ENCODE results near the gene COL24A1. TPM values are rescaled to one million over a fixed set of nuclear protein-coding genes. Genes with fewer than 3 reads are reported as not detected.

Gene COL24A1
- total and polyA plus RNA-seq, 7 donors, result under 0.01 to 8.6 (median 6.7) TPM; not detected in 1

GRCh38 chr1:86146566-86146965 lies 10.0 kb downstream of the COL24A1 start:
- H3K4me3 ChIP-seq, result no peak overlapping the region
- no peaks in the 10 kb centered on the region for H3K27me3 ChIP-seq
- WGBS, 2 donors, result 67 to 81% methylated on average over 2 of the region's 2 CpGs
- H3K9me3 ChIP-seq, result no peaks in the 10 kb centered on the region
- H3K27ac ChIP-seq, result no peak overlapping the region
- no peak for DNase-seq
- TF ChIP-seq POLR2AphosphoS5 (IDR thresholded peaks at IDR 0.05) (no peak), POLR2A (IDR thresholded peaks at IDR 0.05) (no peak), CTCF (IDR thresholded peaks at IDR 0.05) (no peak), EP300 (IDR thresholded peaks at IDR 0.05) (no peak)
- H3K36me3 ChIP-seq, result no peaks in the 10 kb centered on the region
- intact Hi-C loops (cut with DNase I), result no loop called here
- H3K4me1 ChIP-seq, result no peaks in the 10 kb centered on the region

- H3K4me3 ChIP-seq, result no peak overlapping the region
- DNase-seq, result no peak
- no peaks in the 10 kb centered on the region for H3K27me3 ChIP-seq
- H3K9me3 ChIP-seq, result no peaks in the 10 kb centered on the region
- intact Hi-C loops (cut with DNase I), result no loop called here
- TF ChIP-seq CTCF (IDR thresholded peaks at IDR 0.05) (no peak), EP300 (IDR thresholded peaks at IDR 0.05) (no peak), POLR2A (IDR thresholded peaks at IDR 0.05) (no peak), POLR2AphosphoS5 (IDR thresholded peaks at IDR 0.05) (no peak)
- 54 to 65% methylated on average over 3 of the region's 3 CpGs for WGBS, 2 donors
- no peak overlapping the region for H3K27ac ChIP-seq
- H3K36me3 ChIP-seq, result no peaks in the 10 kb centered on the region
- H3K4me1 ChIP-seq, result peaks cover 0 to 16% (median 0%) of the 10 kb centered on the region in 4 donors
Measured at GRCh38 chr1:86140281-86140880, 16.2 kb downstream of the COL24A1 start.

GRCh38 chr1:86138746-86139145 lies 17.8 kb downstream of the COL24A1 start:
- 61 to 72% methylated on average over 3 of the region's 3 CpGs for WGBS, 2 donors
- intact Hi-C loops (cut with DNase I), result no loop called here
- TF ChIP-seq POLR2A (IDR thresholded peaks at IDR 0.05) (no peak), CTCF (IDR thresholded peaks at IDR 0.05) (no peak), POLR2AphosphoS5 (IDR thresholded peaks at IDR 0.05) (no peak), EP300 (IDR thresholded peaks at IDR 0.05) (no peak)

GRCh38 chr1:86137436-86137835 lies 19.1 kb downstream of the COL24A1 start:
- no peak for DNase-seq

More at GRCh38 chr1:86138746-86139145, 17.8 kb downstream of the COL24A1 start:
- Histone ChIP-seq H3K4me1 (peaks cover 0 to 16% (median 0%) of the 10 kb centered on the region in 4 donors), H3K4me3 (no peak overlapping the region), H3K27me3 (no peaks in the 10 kb centered on the region), H3K27ac (no peak overlapping the region), H3K9me3 (no peaks in the 10 kb centered on the region), H3K36me3 (no peaks in the 10 kb centered on the region)
- no peak for DNase-seq

More at GRCh38 chr1:86137436-86137835, 19.1 kb downstream of the COL24A1 start:
- no peak overlapping the region for H3K27ac ChIP-seq
- intact Hi-C loops (cut with DNase I), result no loop called here
- H3K4me1 ChIP-seq, result peaks cover 0 to 16% (median 0%) of the 10 kb centered on the region in 4 donors
- no peaks in the 10 kb centered on the region for H3K27me3 ChIP-seq
- no peak overlapping the region for H3K4me3 ChIP-seq
- H3K36me3 ChIP-seq, result no peaks in the 10 kb centered on the region
- 31 to 50% methylated on average over 1 of the region's 1 CpG for WGBS, 2 donors
- TF ChIP-seq EP300 (IDR thresholded peaks at IDR 0.05) (no peak), CTCF (IDR thresholded peaks at IDR 0.05) (no peak), POLR2AphosphoS5 (IDR thresholded peaks at IDR 0.05) (no peak), POLR2A (IDR thresholded peaks at IDR 0.05) (no peak)
- no peaks in the 10 kb centered on the region for H3K9me3 ChIP-seq

Data from sigmoid colon (tissue), 7 donors.